Large intestine (tissue), 3 donors: ENCODE results near the gene SEMA5A. TPM values are rescaled to one million over a fixed set of nuclear protein-coding genes. Genes with fewer than 3 reads are reported as not detected.

Experiments
- DNase-seq, 2 donors: peaks; one replicate each; pipeline versions ENCODE4 v3.0.0 to v3.0.0-alpha.2; 2013
- H3K27ac ChIP-seq: one replicate; pipeline ENCODE4 v1.5.1; 2013; ENCODE audit warnings: low read length
- H3K27me3 ChIP-seq: 2 replicates; pipeline ENCODE4 v1.6.1; 2013; ENCODE audit warnings: low read length; ENCODE audit not compliant: control insufficient read depth, insufficient read depth
- H3K36me3 ChIP-seq: 2 replicates; pipeline ENCODE4 v1.6.1; 2013; ENCODE audit warnings: low read length; ENCODE audit not compliant: control insufficient read depth, insufficient read depth
- H3K4me1 ChIP-seq: one replicate; pipeline ENCODE4 v1.6.1; 2013; ENCODE audit warnings: low read length; ENCODE audit not compliant: control insufficient read depth, insufficient read depth
- H3K4me3 ChIP-seq: one replicate; pipeline ENCODE4 v1.5.1; 2013; ENCODE audit warnings: low read length
- H3K9me3 ChIP-seq: one replicate; pipeline ENCODE4 v1.6.1; 2013; ENCODE audit warnings: mild to moderate bottlenecking, low read depth, low read length, moderate library complexity; ENCODE audit not compliant: control insufficient read depth
- WGBS: methylation state at CpG from one replicate; pipeline ENCODE4 v1.1.5; 2013; ENCODE audit warnings: low lambda C conversion rate; ENCODE audit not compliant: insufficient coverage; 5-methylcytosine and 5-hydroxymethylcytosine counted together
- polyA plus RNA-seq: library from polyadenylated mRNA; unstranded; fragments of 120-200 nt; gene quantifications from one replicate; pipeline ENCODE4 v1.2.1, GENCODE V29; 2013

The SEMA5A gene
- polyA plus RNA-seq, 1 donor, result 11.9 TPM

DNA sequence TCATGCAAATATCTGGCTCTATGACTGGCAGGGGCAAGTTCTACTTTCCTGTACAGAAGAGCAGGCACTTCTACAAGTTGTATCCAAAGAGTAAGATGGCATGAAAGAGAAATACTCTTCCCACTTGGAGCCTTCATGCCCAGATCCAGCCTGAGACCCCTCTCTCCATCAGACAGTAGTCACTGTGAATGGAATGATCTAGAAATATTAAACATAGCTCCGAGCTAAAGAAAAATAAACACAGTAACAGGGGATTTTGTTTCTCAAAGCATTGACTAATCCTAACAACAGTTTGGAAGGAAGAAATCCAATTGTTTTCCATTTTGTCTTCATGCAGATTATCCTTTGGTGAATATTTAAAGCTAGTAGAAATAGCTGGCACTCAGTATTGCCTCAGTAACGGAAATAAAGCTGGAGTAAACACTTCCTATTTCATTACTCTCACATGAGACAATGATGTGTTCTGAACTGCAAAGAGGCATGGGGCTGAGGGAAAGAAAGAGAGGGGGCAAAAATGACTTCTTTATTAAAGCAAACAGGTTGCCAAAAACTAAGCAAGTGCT is 100.0 kb downstream of the SEMA5A start:
- H3K9me3 ChIP-seq, result no peaks in the 10 kb centered on the region
- no peaks in the 10 kb centered on the region for H3K36me3 ChIP-seq
- no peak overlapping the region for H3K27ac ChIP-seq
- no peaks in the 10 kb centered on the region for H3K4me1 ChIP-seq
- H3K4me3 ChIP-seq, result no peak overlapping the region
- no peak for DNase-seq
- no peaks in the 10 kb centered on the region for H3K27me3 ChIP-seq
- WGBS, result 85% methylated on average over 2 of the region's 2 CpGs

GRCh38 chr5:9444346-9444745 is 101.5 kb downstream of the SEMA5A start:
- Histone ChIP-seq H3K27ac (no peak overlapping the region), H3K27me3 (no peaks in the 10 kb centered on the region), H3K9me3 (no peaks in the 10 kb centered on the region), H3K36me3 (no peaks in the 10 kb centered on the region), H3K4me3 (no peak overlapping the region), H3K4me1 (no peaks in the 10 kb centered on the region)
- WGBS, result 86% methylated on average over 1 of the region's 3 CpGs
- no peak for DNase-seq

GRCh38 chr5:9441610-9442009 is 104.3 kb downstream of the SEMA5A start:
- H3K36me3 ChIP-seq, result peaks cover 4% of the 10 kb centered on the region
- no peaks in the 10 kb centered on the region for H3K27me3 ChIP-seq
- H3K9me3 ChIP-seq, result no peaks in the 10 kb centered on the region
- H3K4me3 ChIP-seq, result no peak overlapping the region
- no CpG with 5 or more reads among the region's 2 CpGs for WGBS
- DNase-seq, result no peak
- no peak overlapping the region for H3K27ac ChIP-seq
- H3K4me1 ChIP-seq, result no peaks in the 10 kb centered on the region

DNA sequence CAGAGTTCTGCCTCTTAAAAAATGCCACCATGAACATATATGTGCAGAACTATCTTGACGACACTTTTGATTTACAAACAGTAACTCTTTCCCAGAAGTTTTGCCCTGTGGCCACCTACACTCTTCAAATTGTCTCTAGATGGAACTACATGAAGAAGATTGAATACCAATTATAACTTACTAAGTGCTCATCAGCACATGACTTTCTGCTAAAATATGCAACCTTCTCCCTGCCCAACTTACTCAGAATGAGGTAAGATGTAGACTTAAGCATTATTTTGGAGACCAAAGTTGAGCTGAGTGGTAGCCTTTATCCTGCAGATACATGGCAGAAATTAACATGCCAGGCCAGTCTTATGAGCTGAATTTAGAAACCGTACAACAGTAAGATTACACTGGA is 105.4 kb downstream of the SEMA5A start:
- Histone ChIP-seq H3K4me3 (no peak overlapping the region), H3K27ac (no peak overlapping the region), H3K36me3 (peaks cover 7% of the 10 kb centered on the region), H3K27me3 (no peaks in the 10 kb centered on the region), H3K9me3 (no peaks in the 10 kb centered on the region), H3K4me1 (no peaks in the 10 kb centered on the region)
- no peak for DNase-seq
- WGBS, result 75% methylated on average over 1 of the region's 2 CpGs

- WGBS, result no CpG with 5 or more reads among the region's 5 CpGs
- Histone ChIP-seq H3K36me3 (peaks cover 7% of the 10 kb centered on the region), H3K27ac (no peak overlapping the region)
These were observed 106.2 kb downstream of the SEMA5A start for GRCh38 chr5:9439531-9440292.

GRCh38 chr5:9438596-9439354 is 107.1 kb downstream of the SEMA5A start:
- Histone ChIP-seq H3K4me3 (no peak overlapping the region), H3K4me1 (no peaks in the 10 kb centered on the region), H3K9me3 (no peaks in the 10 kb centered on the region), H3K27ac (no peak overlapping the region), H3K27me3 (no peaks in the 10 kb centered on the region), H3K36me3 (peaks cover 7% of the 10 kb centered on the region)
- WGBS, result 100% methylated on average over 1 of the region's 10 CpGs
- no peak for DNase-seq

More at GRCh38 chr5:9439531-9440292, 106.2 kb downstream of the SEMA5A start:
- H3K4me3 ChIP-seq, result no peak overlapping the region
- DNase-seq, result no peak
- H3K27me3 ChIP-seq, result no peaks in the 10 kb centered on the region
- no peaks in the 10 kb centered on the region for H3K4me1 ChIP-seq
- no peaks in the 10 kb centered on the region for H3K9me3 ChIP-seq

GRCh38 chr5:9437741-9438240 is 108.1 kb downstream of the SEMA5A start:
- no CpG with 5 or more reads among the region's 5 CpGs for WGBS
- DNase-seq, result no peak
- peaks cover 7% of the 10 kb centered on the region for H3K36me3 ChIP-seq

DNA sequence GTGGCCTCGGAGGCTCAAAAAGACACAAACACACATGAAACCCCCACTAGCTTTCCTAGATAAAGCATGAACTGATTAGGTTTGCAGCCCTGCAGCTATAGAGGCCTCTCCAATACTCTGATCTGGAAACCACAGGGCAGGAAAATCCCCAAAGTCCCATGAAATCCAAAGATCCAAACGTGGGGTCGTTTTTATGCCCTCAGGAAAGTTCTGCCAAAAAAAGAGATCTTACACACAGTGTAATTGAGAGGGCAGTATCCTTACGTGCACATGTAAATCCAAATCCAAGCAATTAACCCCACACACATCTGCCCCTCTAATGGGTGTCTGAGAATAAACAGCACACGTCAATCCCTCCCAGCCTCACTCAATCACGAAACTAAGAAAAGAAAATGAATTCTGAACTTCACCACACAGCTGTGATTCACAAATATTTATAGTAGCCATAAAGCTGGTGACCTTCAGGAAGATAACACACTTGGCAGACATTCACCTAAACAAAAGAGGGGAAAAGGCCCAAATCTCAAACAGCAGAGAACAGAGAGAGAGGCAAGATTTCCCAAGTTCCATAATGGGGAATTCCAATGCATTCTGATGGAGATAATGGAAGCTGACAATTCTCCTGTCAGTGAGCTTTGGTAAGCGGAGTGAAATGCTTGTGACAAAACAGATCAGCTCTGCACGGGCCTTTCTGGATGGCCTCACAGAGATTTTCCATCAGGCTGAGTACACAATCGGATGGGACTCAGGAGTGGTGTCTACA is 114.2 kb downstream of the SEMA5A start:
- no peaks in the 10 kb centered on the region for H3K27me3 ChIP-seq
- peaks cover 3% of the 10 kb centered on the region for H3K36me3 ChIP-seq
- H3K4me3 ChIP-seq, result no peak overlapping the region
- peak; percentile 17 to 66 for DNase-seq
- H3K27ac ChIP-seq, result peak overlapping the region; percentile 57
- H3K9me3 ChIP-seq, result no peaks in the 10 kb centered on the region
- peaks cover 27% of the 10 kb centered on the region for H3K4me1 ChIP-seq
- WGBS, result 20% methylated on average over 1 of the region's 9 CpGs

More at GRCh38 chr5:9437741-9438240, 108.1 kb downstream of the SEMA5A start:
- Histone ChIP-seq H3K9me3 (no peaks in the 10 kb centered on the region), H3K27me3 (no peaks in the 10 kb centered on the region), H3K4me3 (no peak overlapping the region), H3K27ac (no peak overlapping the region), H3K4me1 (no peaks in the 10 kb centered on the region)

DNA sequence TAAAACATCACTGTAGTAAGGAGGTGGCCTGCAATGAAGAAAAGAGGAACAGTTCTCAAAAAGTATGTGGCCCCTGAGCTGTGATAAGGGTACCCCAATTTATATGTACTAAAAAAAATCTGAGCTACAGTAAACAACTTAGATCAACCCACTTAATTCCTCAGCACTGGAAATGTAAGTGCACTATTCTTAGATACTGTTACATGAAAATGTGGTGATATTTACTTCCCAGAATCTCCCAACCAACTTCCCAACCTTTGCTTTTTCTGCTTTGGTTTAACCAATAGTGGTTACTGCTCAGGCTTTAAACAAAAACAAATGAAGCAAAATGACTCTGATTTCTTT is 114.8 kb downstream of the SEMA5A start:
- DNase-seq, result no peak
- Histone ChIP-seq H3K4me1 (peaks cover 29% of the 10 kb centered on the region), H3K27ac (peak overlapping the region; percentile 57), H3K9me3 (no peaks in the 10 kb centered on the region), H3K4me3 (no peak overlapping the region), H3K27me3 (no peaks in the 10 kb centered on the region), H3K36me3 (peaks cover 2% of the 10 kb centered on the region)

DNA sequence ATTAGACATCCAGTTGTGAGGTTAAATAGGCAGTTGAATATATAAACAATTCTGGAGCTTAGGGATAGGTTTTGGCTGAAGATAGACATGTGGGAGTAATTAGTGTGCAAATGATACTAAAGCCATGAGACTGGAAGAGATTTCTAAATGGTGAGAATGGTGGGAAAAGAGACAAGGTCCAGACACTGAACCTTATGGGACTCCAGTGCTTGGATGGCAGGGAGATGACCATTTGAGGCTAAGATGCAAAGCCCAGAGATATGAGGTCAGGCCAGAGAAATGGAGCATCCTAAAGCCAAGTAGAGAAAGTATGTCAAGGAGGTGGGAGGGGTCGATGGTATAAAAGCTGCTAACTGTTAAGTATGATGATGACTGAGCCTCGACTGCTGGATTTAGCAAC is 115.6 kb downstream of the SEMA5A start:
- Histone ChIP-seq H3K9me3 (no peaks in the 10 kb centered on the region), H3K27ac (no peak overlapping the region), H3K36me3 (no peaks in the 10 kb centered on the region), H3K4me1 (peaks cover 29% of the 10 kb centered on the region), H3K27me3 (no peaks in the 10 kb centered on the region), H3K4me3 (no peak overlapping the region)
- 100% methylated on average over 2 of the region's 2 CpGs for WGBS
- no peak for DNase-seq
